CD4-positive, alpha-beta T cell treated with Interleukin-4 for 1 hour (primary cell): ENCODE measurements around the gene HUS1.
A peak's percentile ranks its signal among the peaks of the same experiment; 100 is the strongest.

Experiments used
- DNase-seq, 2 donors: peaks; one replicate each; pipeline ENCODE4 v3.0.0-alpha.2; 2020 to 2022

Gene HUS1

GRCh38 chr7:47978790-47979144, 648 bp downstream of the HUS1 start:
- no peak for DNase-seq

GRCh38 chr7:47973739-47974138, 5.7 kb downstream of the HUS1 start:
- DNase-seq: no peak

- no peak for DNase-seq
Measured at GRCh38 chr7:47970761-47971160, 8.7 kb downstream of the HUS1 start.

GRCh38 chr7:47968847-47969774, 10.3 kb downstream of the HUS1 start:
- peak; percentile 51 to 54 for DNase-seq

GRCh38 chr7:47967708-47968107, 11.7 kb downstream of the HUS1 start:
- DNase-seq: no peak

- DNase-seq: no peak
Measured at GRCh38 chr7:47967123-47967522, 12.3 kb downstream of the HUS1 start.

- no peak for DNase-seq
Measured at GRCh38 chr7:47965456-47965855, 14.0 kb downstream of the HUS1 start.

GRCh38 chr7:47962262-47962661, 17.2 kb downstream of the HUS1 start:
- DNase-seq: no peak

- DNase-seq: no peak
Measured at GRCh38 chr7:47957156-47957555, 22.3 kb downstream of the HUS1 start.

- DNase-seq: no peak
Measured at GRCh38 chr7:47956220-47956619, 23.2 kb downstream of the HUS1 start.

- DNase-seq: no peak
Measured at GRCh38 chr7:47954231-47954911, 25.0 kb downstream of the HUS1 start.

- DNase-seq: no peak
Measured at GRCh38 chr7:47953822-47954221, 25.6 kb downstream of the HUS1 start.

GRCh38 chr7:47952224-47952623, 27.2 kb downstream of the HUS1 start:
- no peak for DNase-seq

- no peak for DNase-seq
Measured at GRCh38 chr7:47951374-47951773, 28.0 kb downstream of the HUS1 start.

- DNase-seq: no peak
Measured at GRCh38 chr7:47950714-47951113, 28.7 kb downstream of the HUS1 start.

- no peak for DNase-seq
Measured at GRCh38 chr7:47949703-47950102, 29.7 kb downstream of the HUS1 start.

GRCh38 chr7:47948141-47948790, 31.1 kb downstream of the HUS1 start, which contains the start of gene PKD1L1:
PKD1L1 (minus strand) TSS chr7:47948466; CDS start chr7:47948440, 26 bp downstream.
- no peak for DNase-seq

- DNase-seq: no peak
Measured at GRCh38 chr7:47947355-47947749, 32.1 kb downstream of the HUS1 start.

GRCh38 chr7:47946581-47947354, 32.6 kb downstream of the HUS1 start:
- no peak for DNase-seq

- DNase-seq: peak; percentile 66
Measured at GRCh38 chr7:47945261-47946015, 34.0 kb downstream of the HUS1 start.

GRCh38 chr7:47944536-47945260, 34.7 kb downstream of the HUS1 start:
- DNase-seq: no peak
